T47D (cell line): ENCODE measurements around the gene MYL3.
A peak's percentile ranks its signal among the peaks of the same experiment; 100 is the strongest.

Experiments
- DNase-seq, 2 experiments: peaks; one replicate each; pipeline versions ENCODE4 v3.0.0 to v3.0.0-alpha.2; 2011 to 2012; ENCODE audit warnings: low read depth in 1 of 2, low spot score in 1 of 2
- JUND ChIP-seq: IDR thresholded peaks from 2 replicates; pipeline ENCODE4 v1.6.1; 2012; ENCODE audit warnings: low read depth
- in situ Hi-C: cut with HindIII; loops from 2 replicates; pipeline ENCODE4 v1.10.0; 2016; ENCODE audit warnings: low sequenced_read_pairs, low pct_unique_long_range_greater_than_20kb

The MYL3 gene

DNA sequence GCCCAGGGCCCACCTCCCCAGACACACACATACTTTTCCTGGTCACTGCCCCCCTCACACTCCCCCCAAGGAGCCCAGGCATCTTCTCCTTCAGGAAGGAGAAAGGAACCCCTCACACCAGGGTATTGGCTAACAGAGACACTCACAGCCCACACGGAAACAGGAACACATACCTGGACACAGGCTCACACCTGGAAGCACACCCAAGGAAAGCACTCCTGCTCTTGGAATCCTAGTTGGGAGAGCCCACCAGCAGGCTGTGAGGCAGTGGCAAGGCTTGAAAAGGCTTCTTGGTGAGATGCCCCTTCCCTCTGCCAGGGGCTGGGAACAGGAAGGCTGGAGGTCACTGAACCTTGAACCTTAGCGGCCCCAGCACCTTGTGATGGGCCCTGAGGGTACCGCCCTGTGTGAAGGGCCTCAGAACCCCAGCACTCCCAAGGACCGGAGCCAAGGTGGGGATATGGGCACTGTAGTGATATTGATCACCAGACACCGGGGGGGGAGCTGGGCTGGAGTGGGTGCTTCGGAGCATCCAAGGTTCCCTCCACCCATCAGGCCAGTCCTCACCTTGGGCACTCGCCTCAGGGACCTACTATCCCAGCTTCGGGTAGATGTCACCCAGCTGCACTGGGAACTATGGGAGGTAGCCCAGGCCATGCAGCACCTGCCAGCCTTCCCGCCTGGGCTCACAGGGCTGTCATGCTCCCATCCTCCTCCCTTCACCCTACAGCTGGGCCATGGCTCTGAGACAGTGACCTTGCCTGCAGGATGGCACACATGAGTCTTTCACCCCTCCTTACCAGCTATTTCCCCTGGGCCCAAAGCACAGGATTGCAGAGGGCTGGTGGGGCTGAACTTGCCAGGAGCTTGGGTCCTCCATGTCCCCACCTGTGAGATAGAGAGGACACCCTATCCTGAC is 16.4 kb downstream of the MYL3 start:
- DNase-seq = no peak
- in situ Hi-C loops = no loop called here
- TF ChIP-seq JUND = no peak

DNA sequence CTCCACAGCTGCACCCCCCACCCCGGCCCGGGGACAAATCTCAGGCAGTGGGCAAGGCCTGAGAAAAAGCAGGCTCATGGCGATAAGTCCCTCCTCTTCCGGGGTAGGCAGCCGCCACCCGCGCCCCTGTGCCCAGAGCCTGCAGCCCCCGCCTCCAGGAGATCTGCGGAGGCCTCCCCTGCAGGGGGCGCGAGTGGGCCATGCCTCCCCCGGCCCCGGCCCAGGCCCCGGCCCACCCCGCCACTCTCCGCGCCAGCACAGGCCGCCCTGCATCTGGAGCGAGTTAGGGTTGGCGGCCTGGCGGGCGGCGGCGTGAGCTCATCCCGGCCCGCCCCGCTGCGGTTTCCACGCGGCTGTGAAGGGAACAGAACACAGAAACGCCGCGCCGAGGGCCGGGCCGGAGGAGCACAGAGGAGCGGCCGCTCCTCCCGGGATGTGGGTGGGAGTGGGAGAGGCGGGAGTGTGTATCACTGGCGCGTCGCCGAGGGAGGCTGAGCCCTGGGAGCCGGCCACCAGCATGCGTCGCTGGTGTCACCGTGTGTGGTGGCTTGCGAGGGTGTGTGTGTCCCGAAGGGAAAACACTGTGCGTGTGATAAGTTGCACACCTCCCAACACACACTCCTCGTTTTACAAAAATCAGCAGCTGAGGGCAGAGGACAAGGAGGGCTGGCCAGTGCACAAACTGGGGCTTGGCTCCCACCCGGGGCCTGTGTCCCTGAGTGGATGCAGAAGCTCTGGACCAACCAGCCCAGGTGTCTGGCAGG is 17.2 kb downstream of the MYL3 start:
- TF ChIP-seq JUND = no peak
- DNase-seq = peak in 1 of 2 experiments; percentile 31
- in situ Hi-C loops = no loop called here

DNA sequence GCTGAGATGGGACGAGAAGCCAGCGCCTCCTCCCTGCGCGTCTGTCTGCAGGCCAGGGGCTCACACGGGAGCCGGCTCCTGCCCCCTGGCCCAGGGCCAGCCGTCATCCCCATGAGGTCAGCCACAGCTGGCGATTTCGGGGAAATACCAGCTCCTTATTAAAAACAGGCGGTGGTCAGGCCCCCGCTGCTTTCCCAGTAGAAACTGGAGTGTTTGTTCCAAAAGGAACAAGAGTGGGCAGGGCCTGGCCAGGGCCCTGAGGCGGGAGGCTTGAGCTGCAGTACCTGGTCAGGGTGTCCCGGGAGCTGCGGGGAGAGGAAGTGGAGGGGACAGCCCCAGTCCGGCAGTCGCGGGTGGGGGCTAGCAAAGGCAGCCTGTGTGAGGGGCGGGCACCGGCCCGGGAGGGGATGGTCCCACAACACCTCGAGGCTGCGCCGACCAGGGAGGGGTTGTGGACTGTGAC is 17.8 kb downstream of the MYL3 start:
- DNase-seq = peak in 1 of 2 experiments; percentile 15
- no peak for TF ChIP-seq JUND
- in situ Hi-C loops = no loop called here

GRCh38 chr3:46844881-46845312 is 18.3 kb downstream of the MYL3 start:
- TF ChIP-seq JUND = no peak
- in situ Hi-C loops = no loop called here
- DNase-seq = no peak

DNA sequence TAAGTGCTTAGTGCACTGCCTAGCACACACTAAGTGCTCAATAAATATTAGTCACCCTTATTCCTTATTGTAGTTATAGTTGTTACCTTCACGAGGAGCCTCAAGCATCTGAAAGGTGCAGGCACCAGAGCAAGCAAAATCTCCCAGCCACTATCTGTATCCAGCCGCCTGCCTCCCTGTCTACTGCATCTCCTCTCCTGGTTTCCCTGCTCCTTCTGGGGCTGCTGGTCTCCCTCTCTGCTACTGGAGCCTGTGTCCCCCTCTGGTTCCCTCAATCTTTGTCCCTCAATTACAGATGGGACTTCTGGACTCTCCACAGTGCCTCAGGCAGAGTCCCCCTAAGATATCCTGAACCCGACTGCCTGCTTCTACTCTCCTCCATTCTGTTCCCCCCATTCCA is 18.8 kb downstream of the MYL3 start:
- DNase-seq = no peak
- in situ Hi-C loops = no loop called here
- TF ChIP-seq JUND = no peak

DNA sequence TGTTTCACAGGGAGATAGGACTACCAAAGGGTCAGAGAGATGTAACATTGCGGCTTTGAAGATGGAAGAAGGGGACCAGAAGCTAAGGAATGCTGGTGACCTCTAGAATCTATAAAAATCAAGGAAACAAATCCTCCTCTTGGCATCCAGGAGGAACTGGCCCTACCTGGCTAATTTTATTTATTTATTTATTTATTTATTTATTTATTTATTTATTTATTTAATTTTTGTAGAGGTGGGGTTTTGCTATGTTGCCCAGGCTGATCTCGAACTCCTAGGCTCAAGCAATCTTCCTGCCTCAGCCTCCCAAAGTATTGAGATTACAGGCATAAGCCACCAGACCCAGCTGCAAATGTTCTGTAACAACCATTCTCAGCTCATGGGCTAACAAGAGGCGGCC is 19.7 kb downstream of the MYL3 start:
- no peak for TF ChIP-seq JUND
- in situ Hi-C loops = no loop called here
- DNase-seq = no peak

DNA sequence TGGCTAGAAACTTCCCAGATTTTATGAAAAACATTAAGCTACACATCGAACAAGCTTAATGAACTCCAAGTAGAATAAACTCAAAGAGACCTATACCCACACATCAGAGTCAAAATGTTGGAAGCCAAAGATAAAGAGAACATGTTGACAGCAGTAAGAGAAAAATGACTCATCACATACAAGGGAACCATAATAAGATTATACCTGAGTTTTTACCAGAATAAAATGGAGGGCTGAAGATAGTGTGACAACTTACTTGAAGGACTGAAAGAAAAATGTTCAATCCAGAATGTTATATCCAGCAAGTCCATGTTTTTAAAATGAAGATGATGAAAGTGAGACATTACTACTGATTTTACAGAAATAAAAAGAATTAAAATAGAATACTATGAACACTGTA is 22.8 kb downstream of the MYL3 start:
- no peak for TF ChIP-seq JUND
- DNase-seq = no peak
- in situ Hi-C loops = no loop called here

- in situ Hi-C loops = no loop called here
- TF ChIP-seq JUND = no peak
- DNase-seq = no peak
Observed at GRCh38 chr3:46838301-46838700, 24.9 kb downstream of the MYL3 start.

DNA sequence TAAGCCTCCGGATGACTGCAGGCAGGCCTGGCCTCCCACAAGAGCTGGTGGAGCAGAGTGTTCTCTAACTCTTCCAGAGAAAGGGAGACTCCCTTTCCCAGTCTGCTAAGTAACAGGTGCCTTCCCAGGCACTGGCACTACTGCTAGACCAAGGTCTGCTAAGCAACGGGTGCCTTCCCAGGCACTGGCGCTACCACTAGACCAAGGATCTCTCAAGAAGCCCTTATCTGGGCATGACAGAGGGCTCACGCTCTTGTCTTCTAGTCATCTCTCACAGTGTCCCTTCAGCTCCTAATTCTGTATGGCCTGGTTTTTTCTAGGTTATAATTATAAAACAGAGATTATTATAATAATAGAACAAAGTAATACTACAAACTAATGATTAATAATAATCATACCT is 27.8 kb downstream of the MYL3 start:
- in situ Hi-C loops = no loop called here
- no peak for DNase-seq
- no peak for TF ChIP-seq JUND

DNA sequence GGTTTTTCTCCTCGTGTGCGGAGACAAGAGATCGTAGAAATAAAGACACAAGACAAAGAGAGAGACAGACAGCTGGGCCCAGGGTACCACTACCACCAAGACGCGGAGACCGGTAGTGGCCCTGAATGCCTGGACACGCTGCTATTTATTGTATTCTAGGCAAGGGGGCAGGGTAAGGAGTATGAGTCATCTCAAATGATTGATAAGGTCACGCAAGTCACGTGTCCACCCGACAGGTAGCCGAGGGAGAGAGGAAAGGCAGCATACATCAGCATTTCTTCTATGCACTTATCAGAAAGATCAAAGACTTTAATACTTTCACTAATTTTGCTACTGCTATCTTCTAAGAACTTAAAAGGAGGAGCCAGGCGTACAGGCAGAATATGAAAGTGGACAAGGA is 28.2 kb downstream of the MYL3 start:
- DNase-seq = no peak
- no peak for TF ChIP-seq JUND
- in situ Hi-C loops = no loop called here

- no peak for DNase-seq
- in situ Hi-C loops = no loop called here
- TF ChIP-seq JUND = no peak
Observed at GRCh38 chr3:46833346-46834300, 29.6 kb downstream of the MYL3 start.

DNA sequence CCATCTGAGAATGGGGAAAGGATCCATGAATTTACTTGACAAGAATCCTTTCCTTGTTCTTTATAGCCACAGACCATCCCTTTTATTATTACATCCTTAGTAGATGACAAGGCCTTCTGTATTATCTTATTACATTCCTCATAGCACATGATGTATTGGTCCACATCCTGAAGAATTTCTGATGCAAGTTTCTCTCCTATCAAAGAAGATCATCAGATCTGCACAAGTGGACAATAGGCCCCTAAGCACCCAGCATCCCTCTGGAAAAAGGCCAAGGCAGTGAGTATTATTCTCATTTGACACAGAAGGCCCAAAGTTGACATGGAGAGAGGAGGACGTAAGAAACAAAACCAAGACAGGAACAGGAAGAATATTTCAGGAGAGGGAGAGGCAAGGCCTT is 31.4 kb downstream of the MYL3 start:
- no peak for DNase-seq
- in situ Hi-C loops = no loop called here
- TF ChIP-seq JUND = no peak

- no peak for TF ChIP-seq JUND
- no peak for DNase-seq
- in situ Hi-C loops = no loop called here
Observed at GRCh38 chr3:46831316-46831715, 31.9 kb downstream of the MYL3 start.
